ACC112 (cell line): Measurements from ENCODE around the gene AKR7A2.
"Not testable (repeated sequence)": the region's sequence is repeated elsewhere in the genome, so short reads cannot be mapped to it uniquely, and the experiment has no call there.

Experiments used
- H2AFZ ChIP-seq: fragments of 200-600 bp; sonication (generic); one replicate; pipeline ENCODE4 v1.6.0; 2017; ENCODE audit warnings: antibody characterized with exemption, low read length; ENCODE audit not compliant: unreplicated experiment
- H3K27ac ChIP-seq: fragments of 200-600 bp; sonication (generic); 2 replicates; pipeline ENCODE4 v1.5.1; 2014; ENCODE audit warnings: low read depth, mild to moderate bottlenecking, antibody characterized with exemption, low read length, moderate library complexity
- H3K27me3 ChIP-seq: fragments of 200-600 bp; sonication (generic); 2 replicates; pipeline ENCODE4 v1.6.1; 2014; ENCODE audit warnings: mild to moderate bottlenecking, antibody characterized with exemption, low read length, moderate library complexity, mixed read lengths; ENCODE audit not compliant: insufficient read depth
- H3K36me3 ChIP-seq: fragments of 200-600 bp; sonication (generic); 2 replicates; pipeline ENCODE4 v1.6.1; 2016; ENCODE audit warnings: mild to moderate bottlenecking, antibody characterized with exemption, low read length, moderate library complexity, mixed read lengths; ENCODE audit not compliant: insufficient read depth
- H3K4me1 ChIP-seq: fragments of 200-600 bp; sonication (generic); one replicate; pipeline ENCODE4 v1.6.1; 2016; ENCODE audit warnings: low read length, mixed read lengths; ENCODE audit not compliant: insufficient read depth, unreplicated experiment, control insufficient read depth
- H3K4me3 ChIP-seq: fragments of 200-600 bp; sonication (generic); 2 replicates; pipeline ENCODE4 v1.5.1; 2014; ENCODE audit warnings: mild to moderate bottlenecking, low read depth, low read length
- H3K79me2 ChIP-seq: fragments of 200-600 bp; sonication (generic); one replicate; pipeline ENCODE4 v1.6.0; 2016; ENCODE audit warnings: low read length; ENCODE audit not compliant: control insufficient read depth, unreplicated experiment, insufficient read depth

AKR7A2 gene

GRCh38 chr1:19262047-19262446 is 49.9 kb downstream of the AKR7A2 start:
- peaks cover 19% of the 10 kb centered on the region; the same call in 1 of the 2 replicates for H3K36me3 ChIP-seq
- H2AFZ ChIP-seq = no peak overlapping the region
- peaks cover 18% of the 10 kb centered on the region for H3K4me1 ChIP-seq
- no peaks in the 10 kb centered on the region for H3K79me2 ChIP-seq
- H3K4me3 ChIP-seq = no peak overlapping the region
- no peaks in the 10 kb centered on the region for H3K27me3 ChIP-seq
- H3K27ac ChIP-seq = no peak overlapping the region

DNA sequence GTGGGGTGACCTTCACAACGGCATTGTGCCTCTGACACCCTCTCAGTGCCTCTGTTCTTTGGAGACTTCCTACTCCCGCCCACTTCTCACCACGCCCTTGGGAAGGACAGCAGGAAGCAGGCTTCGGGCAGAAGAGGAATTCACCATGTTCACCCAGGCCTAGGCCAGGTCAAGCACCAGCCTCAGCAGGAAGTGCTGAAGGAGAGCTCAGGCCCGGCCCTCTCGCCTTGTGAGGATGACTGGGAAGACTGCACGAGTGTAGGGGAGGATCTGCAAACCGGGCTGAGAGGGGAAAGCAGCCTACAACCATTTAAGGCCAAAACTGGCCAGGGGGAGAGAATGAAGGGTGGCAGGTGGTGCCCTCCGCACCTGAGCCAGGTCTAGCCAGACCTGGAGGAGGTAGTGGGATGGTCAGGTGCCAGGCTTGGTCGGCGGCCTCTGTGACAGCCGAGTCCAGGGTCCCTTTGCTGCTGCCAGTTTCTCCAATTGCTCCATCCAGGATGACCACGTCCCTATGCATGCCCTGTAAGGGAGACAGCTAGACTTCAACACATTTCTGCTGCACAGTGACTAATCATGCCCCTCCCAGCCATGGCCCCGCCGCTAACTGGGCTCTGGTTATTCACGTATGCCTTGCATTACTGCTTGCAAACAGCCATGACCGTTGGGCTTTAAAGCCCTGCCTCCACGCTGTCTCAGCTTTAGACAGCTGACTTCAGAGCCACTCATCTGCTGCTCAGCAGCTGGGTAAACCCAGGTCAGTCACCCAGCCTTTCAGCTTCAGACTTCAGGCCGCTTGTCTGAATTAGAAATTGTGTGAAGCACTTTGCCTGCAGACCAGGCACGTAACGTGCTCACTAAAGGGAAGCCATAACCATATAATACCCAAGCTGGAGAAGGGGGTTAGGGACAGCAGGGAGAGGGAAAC is 51.5 kb downstream of the AKR7A2 start:
- peaks cover 26% of the 10 kb centered on the region; the same call in 1 of the 2 replicates for H3K36me3 ChIP-seq
- H2AFZ ChIP-seq = no peak overlapping the region
- H3K27me3 ChIP-seq = no peaks in the 10 kb centered on the region
- H3K4me1 ChIP-seq = peaks cover 25% of the 10 kb centered on the region
- H3K27ac ChIP-seq = no peak overlapping the region
- peaks cover 9% of the 10 kb centered on the region for H3K79me2 ChIP-seq
- no peak overlapping the region for H3K4me3 ChIP-seq

GRCh38 chr1:19258353-19258752 is 53.6 kb downstream of the AKR7A2 start:
- no peak overlapping the region for H3K27ac ChIP-seq
- peaks cover 30% of the 10 kb centered on the region for H3K79me2 ChIP-seq
- H3K4me1 ChIP-seq = peaks cover 30% of the 10 kb centered on the region
- H3K36me3 ChIP-seq = peaks cover 29% of the 10 kb centered on the region
- no peak overlapping the region for H3K4me3 ChIP-seq
- no peak overlapping the region for H2AFZ ChIP-seq
- H3K27me3 ChIP-seq = no peaks in the 10 kb centered on the region

- H3K79me2 ChIP-seq = peaks cover 40% of the 10 kb centered on the region
- peak overlapping the region; percentile 84 for H3K27ac ChIP-seq
- no peak overlapping the region for H3K4me3 ChIP-seq
- H3K27me3 ChIP-seq = no peaks in the 10 kb centered on the region
- peaks cover 29% of the 10 kb centered on the region for H3K36me3 ChIP-seq
- peaks cover 38% of the 10 kb centered on the region for H3K4me1 ChIP-seq
- no peak overlapping the region for H2AFZ ChIP-seq
Observed at GRCh38 chr1:19257178-19257914, 54.6 kb downstream of the AKR7A2 start.

- Histone ChIP-seq H3K27ac (peak overlapping the region; percentile 84), H3K36me3 (peaks cover 29% of the 10 kb centered on the region), H3K79me2 (peaks cover 50% of the 10 kb centered on the region), H3K4me1 (peaks cover 38% of the 10 kb centered on the region)
- H2AFZ ChIP-seq, H3K4me3 ChIP-seq, H3K27me3 ChIP-seq: not testable (repeated sequence)
Observed at GRCh38 chr1:19256301-19256700, 55.6 kb downstream of the AKR7A2 start.

DNA sequence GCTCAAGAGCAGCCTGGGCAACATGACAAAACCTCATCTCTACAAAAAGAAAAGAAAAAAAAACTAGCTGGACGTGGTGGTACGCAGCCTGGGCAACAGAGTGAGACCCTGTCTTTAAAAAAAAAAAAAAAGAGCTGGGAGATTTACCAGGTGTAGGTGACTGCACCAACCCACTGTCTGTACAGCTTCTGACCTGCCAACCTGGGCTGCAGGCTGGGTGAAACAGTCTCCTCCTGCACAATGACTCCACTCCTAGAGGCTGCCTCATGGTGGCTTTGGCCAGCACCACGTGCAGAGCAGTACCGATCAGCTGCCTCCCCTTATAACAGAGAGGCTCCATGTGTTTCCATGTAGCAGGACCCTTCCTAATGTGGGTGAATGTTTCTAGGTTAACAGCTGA is 56.7 kb downstream of the AKR7A2 start:
- Histone ChIP-seq H3K27me3 (no peaks in the 10 kb centered on the region), H3K79me2 (peaks cover 60% of the 10 kb centered on the region), H2AFZ (no peak overlapping the region), H3K4me1 (peaks cover 33% of the 10 kb centered on the region), H3K4me3 (no peak overlapping the region), H3K27ac (no peak overlapping the region), H3K36me3 (peaks cover 26% of the 10 kb centered on the region)

- peaks cover 67% of the 10 kb centered on the region for H3K79me2 ChIP-seq
- no peak overlapping the region for H3K4me3 ChIP-seq
- peaks cover 39% of the 10 kb centered on the region for H3K4me1 ChIP-seq
- peaks cover 23% of the 10 kb centered on the region for H3K36me3 ChIP-seq
- no peak overlapping the region for H3K27ac ChIP-seq
- H2AFZ ChIP-seq = no peak overlapping the region
- no peaks in the 10 kb centered on the region for H3K27me3 ChIP-seq
Observed at GRCh38 chr1:19254416-19254815, 57.5 kb downstream of the AKR7A2 start.
